Gastrocnemius medialis (tissue), 4 donors: ENCODE measurements around the gene UFC1.

ENCODE experiments used
- CTCF ChIP-seq, 5 experiments: fragments of 450-650 bp in 3 of 5; fragments of 200-600 bp in 2 of 5; sonication (generic) in 2 of 5; IDR thresholded peaks in 4 of 5; conservative IDR thresholded peaks in 1 of 5; 1 replicate in 4 of 5; 2 replicates in 1 of 5; pipeline ENCODE4 v1.5.1; 2016 to 2019; ENCODE audit warnings: antibody characterized with exemption in 5 of 5, mild to moderate bottlenecking in 3 of 5, moderate library complexity in 3 of 5
- POLR2A ChIP-seq, 2 donors: fragments of 450-650 bp; IDR thresholded peaks; one replicate each; pipeline ENCODE4 v1.6.1; 2017; ENCODE audit warnings: antibody characterized with exemption in 2 of 2, mild to moderate bottlenecking in 2 of 2, moderate library complexity in 2 of 2

- TF ChIP-seq POLR2A (IDR thresholded peaks at IDR 0.05) (no peak), CTCF (IDR thresholded peaks at IDR 0.05 in 4 of 5, conservative IDR thresholded peaks at IDR 0.05 in 1 of 5) (no peak)
Observed at GRCh38 chr1:161200421-161200991, 46.7 kb downstream of the UFC1 start.
